B cell (primary cell): ENCODE results near the gene FOXI1. TPM values are rescaled to one million over a fixed set of nuclear protein-coding genes. Genes with fewer than 3 reads are reported as not detected.

Experiments
- ATAC-seq: fragments of 200-7000 bp; cut with Tn5 transposase; one replicate; pipeline ENCODE4 v1.10.0; 2021; ENCODE audit warnings: low read depth, mild to moderate bottlenecking, moderate number of reproducible peaks, moderate library complexity
- CTCF ChIA-PET: fragments of 350-600 bp; sonication (Branson Sonifier 250); formaldehyde crosslinking; loops from one replicate; lab custom pipeline; 2021; ENCODE audit warnings: antibody characterized with exemption, inconsistent platforms; lab: Charles Lee
- POLR2A ChIA-PET: fragments of 350-600 bp; sonication (Branson Sonifier 250); formaldehyde crosslinking; loops from one replicate; lab custom pipeline; 2021; ENCODE audit warnings: antibody characterized with exemption; lab: Charles Lee
- DNase-seq: peaks from one replicate; pipeline ENCODE4 v3.0.0; 2013
- H2AFZ ChIP-seq: 2 replicates; pipeline ENCODE4 v1.6.1; 2012; ENCODE audit warnings: mild to moderate bottlenecking, low read depth, low read length; ENCODE audit not compliant: insufficient read depth, poor library complexity, severe bottlenecking
- H3K27ac ChIP-seq, 2 donors: 1 replicate in 1 of 2; 2 replicates in 1 of 2; pipeline ENCODE4 v1.5.1; 2012 to 2013; ENCODE audit warnings: low read length in 2 of 2, mild to moderate bottlenecking in 2 of 2, moderate library complexity in 1 of 2
- H3K27me3 ChIP-seq, 4 experiments: fragments of 200-600 bp in 1 of 4; sonication (generic) in 1 of 4; replicated peaks in 1 of 4; 1 replicate in 2 of 4; 2 replicates in 2 of 4; pipeline versions ENCODE4 v1.6.1 to v1.7.0; 2013 to 2016; ENCODE audit warnings: low read length in 3 of 4, mild to moderate bottlenecking in 2 of 4, mixed read lengths in 1 of 4, moderate library complexity in 1 of 4; ENCODE audit not compliant: insufficient read depth in 4 of 4, control insufficient read depth in 3 of 4; ENCODE audit errors: control extremely low read depth in 1 of 4
- H3K36me3 ChIP-seq, 2 experiments: replicated peaks in 1 of 2; 1 replicate in 1 of 2; 2 replicates in 1 of 2; pipeline versions ENCODE4 v1.6.1 to v1.7.1; 2013; ENCODE audit warnings: low read length in 1 of 2; ENCODE audit not compliant: insufficient read depth in 2 of 2, control insufficient read depth in 1 of 2; ENCODE audit errors: control extremely low read depth in 1 of 2, extremely low read depth in 1 of 2
- H3K4me1 ChIP-seq, 2 donors: fragments of 200-600 bp in 1 of 2; sonication (generic) in 1 of 2; 1 replicate in 1 of 2; 2 replicates in 1 of 2; pipeline versions ENCODE4 v1.5.1 to v1.6.1; 2013 to 2017; ENCODE audit warnings: low read length in 2 of 2; ENCODE audit not compliant: control insufficient read depth in 2 of 2, insufficient read depth in 2 of 2
- H3K4me2 ChIP-seq: replicated peaks from 2 replicates; pipeline ENCODE3; 2012; ENCODE audit warnings: mild to moderate bottlenecking, low read depth, low read length; ENCODE audit not compliant: poor library complexity, severe bottlenecking
- H3K4me3 ChIP-seq, 5 experiments: fragments of 200-600 bp in 1 of 5; sonication (generic) in 1 of 5; 1 replicate in 3 of 5; 2 replicates in 2 of 5; pipeline versions ENCODE4 v1.5.1 to v1.7.0; 2011 to 2016; ENCODE audit warnings: low read length in 4 of 5, mild to moderate bottlenecking in 4 of 5, low read depth in 2 of 5, control low read depth in 1 of 5, moderate library complexity in 1 of 5; ENCODE audit not compliant: insufficient read depth in 1 of 5; ENCODE audit errors: control extremely low read depth in 1 of 5, extremely low read depth in 1 of 5
- H3K79me2 ChIP-seq: fragments of 200-600 bp; sonication (generic); one replicate; pipeline ENCODE4 v1.6.0; 2016; ENCODE audit warnings: low read length; ENCODE audit not compliant: control insufficient read depth, insufficient read depth
- H3K9ac ChIP-seq: fragments of 200-600 bp; sonication (generic); 2 replicates; pipeline ENCODE4 v1.6.1; 2017; ENCODE audit warnings: mild to moderate bottlenecking, low read length, moderate library complexity
- H3K9me3 ChIP-seq, 3 donors: one replicate each; pipeline versions ENCODE4 v1.6.1 to v1.7.1; 2013; ENCODE audit warnings: low read length in 2 of 3; ENCODE audit not compliant: control insufficient read depth in 2 of 3, insufficient read depth in 1 of 3; ENCODE audit errors: control extremely low read depth in 1 of 3
- H4K20me1 ChIP-seq: 2 replicates; pipeline ENCODE4 v1.6.0; 2012; ENCODE audit warnings: mild to moderate bottlenecking, low read length; ENCODE audit not compliant: insufficient read depth, control insufficient read depth, poor library complexity, severe bottlenecking
- H3K27ac Mint-ChIP-seq: one replicate; pipeline ENCODE4 v1.8.0; 2021; ENCODE audit warnings: mixed read lengths
- H3K27me3 Mint-ChIP-seq: one replicate; pipeline ENCODE4 v1.8.0; 2021; ENCODE audit warnings: mixed read lengths
- H3K4me1 Mint-ChIP-seq: one replicate; pipeline ENCODE4 v1.8.0; 2021; ENCODE audit warnings: mixed read lengths
- H3K4me3 Mint-ChIP-seq: one replicate; pipeline ENCODE4 v1.8.0; 2021; ENCODE audit warnings: mixed read lengths
- H3K9me3 Mint-ChIP-seq: one replicate; pipeline ENCODE4 v1.8.0; 2022; ENCODE audit warnings: mixed read lengths; ENCODE audit not compliant: insufficient read depth
- EZH2 ChIP-seq: IDR thresholded peaks from 2 replicates; pipeline ENCODE4 v1.6.1; 2012; ENCODE audit warnings: borderline replicate concordance, low read depth, mild to moderate bottlenecking, moderate library complexity, low read length; ENCODE audit not compliant: insufficient read depth, poor library complexity, severe bottlenecking
- WGBS: methylation state at CpG from one replicate; pipeline ENCODE4 v1.1.5; 2013; ENCODE audit warnings: missing lambda C conversion rate; ENCODE audit not compliant: insufficient coverage; 5-methylcytosine and 5-hydroxymethylcytosine counted together
- intact Hi-C: fragments of 100-400 bp; cut with micrococcal nuclease; formaldehyde crosslinking; loops from one replicate; pipeline ENCODE4 v1.10.0; 2022
- polyA plus RNA-seq: library from polyadenylated mRNA; depleted of rRNA; stranded (reverse); fragments of >200 nt; gene quantifications from 2 replicates; pipeline ENCODE4 v1.2.3, GENCODE V29; 2012
- total RNA-seq, 2 donors: library from RNA; stranded (reverse); fragments of 120-200 nt in 1 of 2; gene quantifications; 1 replicate in 1 of 2; 2 replicates in 1 of 2; pipeline versions ENCODE4 v1.2.3 to v1.2.4, GENCODE V29; 2013 to 2022
- TF ChIP-seq, protein P1 (sequence below): fragments of 200-600 bp; IDR thresholded peaks from one replicate; pipeline ENCODE4 v1.8.0; 2022; ENCODE audit warnings: antibody characterized with exemption, mild to moderate bottlenecking

Gene FOXI1
- total and polyA plus RNA-seq, 2 donors (not counting 1 experiment from before 2014, with no cell fraction given), result not detected

- no peak overlapping the region for H3K4me3 Mint-ChIP-seq
- Histone ChIP-seq H3K36me3 (peaks cover 1 to 88% of the 10 kb centered on the region in 2 experiments), H3K4me1 (no peaks in the 10 kb centered on the region), H3K9me3 (no peaks in the 10 kb centered on the region), H3K79me2 (no peaks in the 10 kb centered on the region), H3K9ac (no peak overlapping the region), H3K27me3 (no peaks in the 10 kb centered on the region), H3K4me2 (no peak overlapping the region), H3K27ac (no peak overlapping the region), H3K4me3 (no peak overlapping the region), H2AFZ (no peak overlapping the region), H4K20me1 (no peaks in the 10 kb centered on the region)
- H3K9me3 Mint-ChIP-seq, result no peaks in the 10 kb centered on the region
- WGBS, result 100% methylated on average over 5 of the region's 7 CpGs
- no peak for ATAC-seq
- ChIA-PET CTCF (interaction anchor here (0.7 kb wide), 1 partner anchor 736 kb away, joined by 3 read pairs; no protein-coding TSS in a partner anchor), POLR2A (no interaction called here)
- no peak overlapping the region for H3K27ac Mint-ChIP-seq
- H3K4me1 Mint-ChIP-seq, result no peaks in the 10 kb centered on the region
- intact Hi-C loops, result no loop called here
- H3K27me3 Mint-ChIP-seq, result no peaks in the 10 kb centered on the region
- DNase-seq, result no peak
- TF ChIP-seq, protein P1, sequence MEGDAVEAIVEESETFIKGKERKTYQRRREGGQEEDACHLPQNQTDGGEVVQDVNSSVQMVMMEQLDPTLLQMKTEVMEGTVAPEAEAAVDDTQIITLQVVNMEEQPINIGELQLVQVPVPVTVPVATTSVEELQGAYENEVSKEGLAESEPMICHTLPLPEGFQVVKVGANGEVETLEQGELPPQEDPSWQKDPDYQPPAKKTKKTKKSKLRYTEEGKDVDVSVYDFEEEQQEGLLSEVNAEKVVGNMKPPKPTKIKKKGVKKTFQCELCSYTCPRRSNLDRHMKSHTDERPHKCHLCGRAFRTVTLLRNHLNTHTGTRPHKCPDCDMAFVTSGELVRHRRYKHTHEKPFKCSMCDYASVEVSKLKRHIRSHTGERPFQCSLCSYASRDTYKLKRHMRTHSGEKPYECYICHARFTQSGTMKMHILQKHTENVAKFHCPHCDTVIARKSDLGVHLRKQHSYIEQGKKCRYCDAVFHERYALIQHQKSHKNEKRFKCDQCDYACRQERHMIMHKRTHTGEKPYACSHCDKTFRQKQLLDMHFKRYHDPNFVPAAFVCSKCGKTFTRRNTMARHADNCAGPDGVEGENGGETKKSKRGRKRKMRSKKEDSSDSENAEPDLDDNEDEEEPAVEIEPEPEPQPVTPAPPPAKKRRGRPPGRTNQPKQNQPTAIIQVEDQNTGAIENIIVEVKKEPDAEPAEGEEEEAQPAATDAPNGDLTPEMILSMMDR, result no peak
- TF ChIP-seq EZH2, result no peak
Observed at GRCh38 chr5:170075696-170076095, 30.0 kb upstream of the FOXI1 start.

GRCh38 chr5:170076211-170076610 lies 29.5 kb upstream of the FOXI1 start:
- intact Hi-C loops, result no loop called here
- H3K4me1 ChIP-seq, result no peaks in the 10 kb centered on the region
- H3K4me3 ChIP-seq, result no peak overlapping the region
- no peak overlapping the region for H2AFZ ChIP-seq
- H3K36me3 ChIP-seq, result peaks cover 2 to 88% of the 10 kb centered on the region in 2 experiments
- ChIA-PET POLR2A (no interaction called here), CTCF (no interaction called here)
- H3K27ac ChIP-seq, result no peak overlapping the region
- Mint-ChIP-seq H3K27ac (no peak overlapping the region), H3K27me3 (no peaks in the 10 kb centered on the region), H3K4me1 (no peaks in the 10 kb centered on the region), H3K4me3 (no peak overlapping the region), H3K9me3 (no peaks in the 10 kb centered on the region)
- no peak for TF ChIP-seq EZH2
- TF ChIP-seq, protein P1, result no peak
- H3K9ac ChIP-seq, result no peak overlapping the region
- no peaks in the 10 kb centered on the region for H3K27me3 ChIP-seq
- no peak overlapping the region for H3K4me2 ChIP-seq
- no peaks in the 10 kb centered on the region for H3K79me2 ChIP-seq
- H4K20me1 ChIP-seq, result no peaks in the 10 kb centered on the region
- no peaks in the 10 kb centered on the region for H3K9me3 ChIP-seq
- DNase-seq (no peak), ATAC-seq (no peak)
- no CpG with 5 or more reads among the region's 1 CpG for WGBS
